Measurements from ENCODE around the gene CXCL16. TPM values are rescaled to one million over a fixed set of nuclear protein-coding genes. Genes with fewer than 3 reads are reported as not detected.

The CXCL16 gene
- total and polyA plus RNA-seq, 2 of the 13 experiments (the other 11 are each of a cell fraction or from before 2014, with no cell fraction given), result 9.4 to 101 TPM

DNA sequence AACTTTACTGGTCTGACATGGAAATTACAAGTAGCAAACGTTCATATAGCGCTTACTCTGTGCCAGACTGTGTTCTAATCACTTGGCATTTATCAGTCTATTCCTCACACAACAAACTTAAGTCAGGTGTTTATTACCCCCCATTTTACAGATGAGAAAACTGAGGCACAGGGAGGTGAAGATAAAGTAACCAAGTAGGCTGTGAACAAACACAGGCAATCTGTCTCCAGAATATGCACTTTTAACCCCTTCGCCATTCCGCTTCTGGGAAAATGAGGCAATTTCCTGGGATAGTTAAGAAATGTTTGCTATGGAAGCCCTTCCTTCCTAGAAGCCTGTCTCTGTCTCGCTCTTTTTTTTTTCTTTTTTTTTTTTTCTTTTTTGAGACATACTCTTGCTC, 12.2 kb upstream of the CXCL16 start (continued):
- TF ChIP-seq ZNF563 (CRISPR knock-in tag; IDR thresholded peaks at IDR 0.05) (no peak), ZNF776 (CRISPR knock-in tag; IDR thresholded peaks at IDR 0.05) (no peak), NFIC (IDR thresholded peaks at IDR 0.05; ENCODE audit: low read length) (no peak), ZMAT5 (CRISPR knock-in tag; IDR thresholded peaks at IDR 0.05; ENCODE audit: borderline replicate concordance, low read depth) (no peak), ZNF232 (CRISPR knock-in tag; IDR thresholded peaks at IDR 0.05; ENCODE audit: borderline replicate concordance) (no peak), BCL6 (CRISPR knock-in tag; IDR thresholded peaks at IDR 0.05) (peak; percentile 81), ZNF407 (CRISPR knock-in tag; IDR thresholded peaks at IDR 0.05; ENCODE audit: not compliant biosample characterization) (no peak), ZNF24 (IDR thresholded peaks at IDR 0.05) (no peak; the same call in 1 of the 2 replicates), PAWR (CRISPR knock-in tag; IDR thresholded peaks at IDR 0.05; ENCODE audit: borderline replicate concordance) (no peak), HIVEP1 (CRISPR knock-in tag; IDR thresholded peaks at IDR 0.05) (no peak), NFIB (CRISPR knock-in tag; IDR thresholded peaks at IDR 0.05; ENCODE audit: borderline replicate concordance) (no peak), PAF1 (CRISPR knock-in tag; IDR thresholded peaks at IDR 0.05) (no peak), AKAP8 (CRISPR knock-in tag; IDR thresholded peaks at IDR 0.05) (no peak), AGO1 (IDR thresholded peaks at IDR 0.05; ENCODE audit: low read depth, low read length, poor library complexity, severe bottlenecking) (no peak), KAT7 (CRISPR knock-in tag; IDR thresholded peaks at IDR 0.05; ENCODE audit: borderline replicate concordance) (no peak), NBN (conservative IDR thresholded peaks at IDR 0.05) (no peak), ATF1 (CRISPR knock-in tag; IDR thresholded peaks at IDR 0.05) (no peak), KAT8 (CRISPR knock-in tag; IDR thresholded peaks at IDR 0.05) (0 out of 2 replicates have a peak, but pooled peaks have one; percentile 16)
- TF ChIP-seq, protein P1, sequence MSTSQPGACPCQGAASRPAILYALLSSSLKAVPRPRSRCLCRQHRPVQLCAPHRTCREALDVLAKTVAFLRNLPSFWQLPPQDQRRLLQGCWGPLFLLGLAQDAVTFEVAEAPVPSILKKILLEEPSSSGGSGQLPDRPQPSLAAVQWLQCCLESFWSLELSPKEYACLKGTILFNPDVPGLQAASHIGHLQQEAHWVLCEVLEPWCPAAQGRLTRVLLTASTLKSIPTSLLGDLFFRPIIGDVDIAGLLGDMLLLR (CRISPR knock-in tag; IDR thresholded peaks at IDR 0.05), result no peak
- TF ChIP-seq, protein P2, sequence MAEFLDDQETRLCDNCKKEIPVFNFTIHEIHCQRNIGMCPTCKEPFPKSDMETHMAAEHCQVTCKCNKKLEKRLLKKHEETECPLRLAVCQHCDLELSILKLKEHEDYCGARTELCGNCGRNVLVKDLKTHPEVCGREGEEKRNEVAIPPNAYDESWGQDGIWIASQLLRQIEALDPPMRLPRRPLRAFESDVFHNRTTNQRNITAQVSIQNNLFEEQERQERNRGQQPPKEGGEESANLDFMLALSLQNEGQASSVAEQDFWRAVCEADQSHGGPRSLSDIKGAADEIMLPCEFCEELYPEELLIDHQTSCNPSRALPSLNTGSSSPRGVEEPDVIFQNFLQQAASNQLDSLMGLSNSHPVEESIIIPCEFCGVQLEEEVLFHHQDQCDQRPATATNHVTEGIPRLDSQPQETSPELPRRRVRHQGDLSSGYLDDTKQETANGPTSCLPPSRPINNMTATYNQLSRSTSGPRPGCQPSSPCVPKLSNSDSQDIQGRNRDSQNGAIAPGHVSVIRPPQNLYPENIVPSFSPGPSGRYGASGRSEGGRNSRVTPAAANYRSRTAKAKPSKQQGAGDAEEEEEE (CRISPR knock-in tag; IDR thresholded peaks at IDR 0.05; ENCODE audit: borderline replicate concordance), result no peak
- TF ChIP-seq, protein P3, sequence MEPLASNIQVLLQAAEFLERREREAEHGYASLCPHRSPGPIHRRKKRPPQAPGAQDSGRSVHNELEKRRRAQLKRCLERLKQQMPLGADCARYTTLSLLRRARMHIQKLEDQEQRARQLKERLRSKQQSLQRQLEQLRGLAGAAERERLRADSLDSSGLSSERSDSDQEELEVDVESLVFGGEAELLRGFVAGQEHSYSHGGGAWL (CRISPR knock-in tag; IDR thresholded peaks at IDR 0.05), result no peak

Measured in HepG2 (cell line).